ENCODE results near the gene C2CD2. TPM values are rescaled to one million over a fixed set of nuclear protein-coding genes. Genes with fewer than 3 reads are reported as not detected.
"Not testable (repeated sequence)": the region's sequence is repeated elsewhere in the genome, so short reads cannot be mapped to it uniquely, and the experiment has no call there.

The C2CD2 gene
- total RNA-seq, 4 donors from 2014 or later, result 1.7 to 7.2 (median 2.4) TPM

- no peak overlapping the region for H3K27ac ChIP-seq
- TF ChIP-seq CTCF (IDR thresholded peaks at IDR 0.05 in 4 of 5, conservative IDR thresholded peaks at IDR 0.05 in 1 of 5), result no peak
- no peak for TF ChIP-seq POLR2A (IDR thresholded peaks at IDR 0.05)
- ATAC-seq, result no peak
These were observed 8.7 kb upstream of the C2CD2 start for GRCh38 chr21:41962425-41962966.

DNA sequence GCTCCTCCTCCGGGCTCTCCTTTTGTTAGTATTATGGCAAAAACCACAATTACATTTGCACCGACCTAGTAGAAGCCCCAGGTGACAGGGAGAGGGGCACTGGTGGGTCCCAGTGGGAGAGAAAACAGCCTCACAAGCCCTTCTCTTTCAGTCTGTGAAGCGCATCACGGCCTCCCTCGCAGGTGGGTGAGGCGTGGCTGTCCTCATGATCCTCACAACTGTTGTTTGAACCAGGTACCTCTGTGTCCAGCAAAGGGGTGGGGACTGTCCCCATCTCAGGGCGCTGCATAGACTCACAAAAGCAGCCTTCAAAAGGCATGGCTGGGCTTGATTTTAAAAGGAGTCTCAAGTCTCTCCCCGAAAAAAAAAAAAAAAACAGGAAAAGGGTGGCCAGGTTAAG lies 7.9 kb upstream of the C2CD2 start:
- no peak for DNase-seq
- in situ Hi-C loops (cut with MboI; ENCODE audit: low sequenced_read_pairs in 4 of 4) (no loop called here), intact Hi-C loops (cut with DNase I; ENCODE audit: low total_unique reads) (no loop called here)

More at GRCh38 chr21:41962425-41962966, 8.7 kb upstream of the C2CD2 start:
- Histone ChIP-seq H3K36me3 (no peaks in the 10 kb centered on the region), H3K27me3 (no peaks in the 10 kb centered on the region), H3K9me3 (no peaks in the 10 kb centered on the region), H3K4me1 (peaks cover 13 to 17% of the 10 kb centered on the region in 2 donors), H3K4me3 (no peak overlapping the region)
- DNase-seq, result no peak
- in situ Hi-C loops (cut with MboI; ENCODE audit: low sequenced_read_pairs in 4 of 4), result no loop called here
- intact Hi-C loops (cut with DNase I; ENCODE audit: low total_unique reads), result no loop called here

DNA sequence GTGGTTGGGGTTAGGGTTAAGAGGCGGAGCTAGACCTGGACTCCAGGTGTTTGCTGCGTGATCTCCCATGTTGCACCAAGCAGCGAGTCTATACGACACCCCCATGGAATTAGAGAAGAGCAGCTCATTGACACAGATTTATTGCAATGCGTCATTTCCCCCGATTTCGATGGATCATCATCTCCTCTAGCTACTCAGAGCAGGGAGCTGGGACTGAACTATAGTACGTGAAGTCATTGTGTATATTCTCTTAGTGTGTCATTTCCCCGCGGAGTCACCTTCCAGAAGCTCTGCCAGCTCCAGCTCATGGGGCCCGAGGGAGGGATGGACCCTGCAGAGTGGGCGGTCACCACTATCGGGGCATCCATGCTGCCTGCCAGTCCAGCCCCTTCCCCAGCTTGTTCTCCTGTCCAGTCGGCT lies 7.5 kb upstream of the C2CD2 start:
- intact Hi-C loops (cut with DNase I; ENCODE audit: low total_unique reads) (no loop called here), in situ Hi-C loops (cut with MboI; ENCODE audit: low sequenced_read_pairs in 4 of 4) (no loop called here)
- H3K4me3 ChIP-seq, result no peak overlapping the region
- no peaks in the 10 kb centered on the region for H3K27me3 ChIP-seq
- TF ChIP-seq CTCF (IDR thresholded peaks at IDR 0.05 in 4 of 5, conservative IDR thresholded peaks at IDR 0.05 in 1 of 5) (no peak), POLR2A (IDR thresholded peaks at IDR 0.05) (no peak)
- peaks cover 22% of the 10 kb centered on the region in 2 donors for H3K4me1 ChIP-seq
- H3K27ac ChIP-seq, result no peak overlapping the region
- H3K36me3 ChIP-seq, result no peaks in the 10 kb centered on the region
- DNase-seq (no peak), ATAC-seq (no peak)
- no peaks in the 10 kb centered on the region for H3K9me3 ChIP-seq

More for the DNA sequence above, 7.9 kb upstream of the C2CD2 start:
- ATAC-seq, result no peak
- no peak overlapping the region for H3K4me3 ChIP-seq
- H3K36me3 ChIP-seq, result no peaks in the 10 kb centered on the region
- H3K9me3 ChIP-seq, result no peaks in the 10 kb centered on the region
- H3K27ac ChIP-seq, result no peak overlapping the region
- H3K4me1 ChIP-seq, result peaks cover 21 to 22% of the 10 kb centered on the region in 2 donors
- TF ChIP-seq POLR2A (IDR thresholded peaks at IDR 0.05), result no peak
- H3K27me3 ChIP-seq, result no peaks in the 10 kb centered on the region

DNA sequence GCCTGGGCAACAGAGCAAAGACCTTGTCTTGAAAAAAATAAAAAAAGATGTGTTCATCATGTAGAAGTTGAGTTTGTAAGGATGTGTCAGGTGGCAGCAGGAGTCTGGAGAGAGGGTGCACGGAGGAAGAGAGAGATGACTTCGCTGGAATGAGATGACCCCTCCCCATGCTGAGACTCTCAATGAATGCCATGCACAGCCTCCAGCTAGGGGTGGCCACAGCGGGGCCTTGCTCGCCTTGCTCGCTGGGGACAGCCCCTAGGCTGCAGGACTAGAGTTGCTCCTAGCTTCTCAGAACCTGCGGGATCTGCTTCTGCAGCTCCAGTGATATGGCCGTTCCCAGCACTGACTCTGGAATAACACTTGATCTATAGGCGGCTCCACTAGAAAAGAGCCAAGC lies 6.6 kb upstream of the C2CD2 start:
- Histone ChIP-seq H3K4me1 (peaks cover 22% of the 10 kb centered on the region in 2 donors), H3K27ac (no peak overlapping the region), H3K36me3 (no peaks in the 10 kb centered on the region), H3K27me3 (no peaks in the 10 kb centered on the region), H3K9me3 (no peaks in the 10 kb centered on the region), H3K4me3 (no peak overlapping the region)
- TF ChIP-seq CTCF (IDR thresholded peaks at IDR 0.05 in 4 of 5, conservative IDR thresholded peaks at IDR 0.05 in 1 of 5), result no peak
- no peak for TF ChIP-seq POLR2A (IDR thresholded peaks at IDR 0.05)
- ATAC-seq (no peak), DNase-seq (no peak)
- intact Hi-C loops (cut with DNase I; ENCODE audit: low total_unique reads), result no loop called here
- in situ Hi-C loops (cut with MboI; ENCODE audit: low sequenced_read_pairs in 4 of 4), result no loop called here

GRCh38 chr21:41959697-41960096 lies 5.9 kb upstream of the C2CD2 start:
- H3K4me3 ChIP-seq; H3K27me3 ChIP-seq; H3K9me3 ChIP-seq; in situ Hi-C loops (cut with MboI; ENCODE audit: low sequenced_read_pairs in 4 of 4); DNase-seq; H3K36me3 ChIP-seq; ATAC-seq; H3K27ac ChIP-seq: not testable (repeated sequence)
- intact Hi-C loops (cut with DNase I; ENCODE audit: low total_unique reads), result loop anchor here (5.0 to 10.0 kb wide), 3 partner anchors 82 to 275 kb away; partner anchors contain the start of gene PRDM15
- H3K4me1 ChIP-seq, result peaks cover 22% of the 10 kb centered on the region in 2 donors

Data from gastrocnemius medialis (tissue), 4 donors.